GM12864 (cell line): Measurements from ENCODE around the gene ELOB.

Experiments
- DNase-seq: peaks from one replicate; pipeline ENCODE4 v3.0.0-alpha.2; 2011; ENCODE audit warnings: low read depth
- H3K4me3 ChIP-seq: 2 replicates; pipeline ENCODE4 v1.5.1; 2011; ENCODE audit warnings: mild to moderate bottlenecking, low read depth, low read length, control low read depth
- CTCF ChIP-seq: IDR thresholded peaks from 2 replicates; pipeline ENCODE4 v1.5.1; 2011; ENCODE audit warnings: low read depth, mild to moderate bottlenecking, moderate library complexity, low read length, control low read depth, inconsistent platforms; ENCODE audit errors: missing control alignments

ELOB gene

GRCh38 chr16:2745961-2746360, 31.1 kb downstream of the ELOB start:
- no peak for TF ChIP-seq CTCF
- no peak overlapping the region for H3K4me3 ChIP-seq
- no peak for DNase-seq

DNA sequence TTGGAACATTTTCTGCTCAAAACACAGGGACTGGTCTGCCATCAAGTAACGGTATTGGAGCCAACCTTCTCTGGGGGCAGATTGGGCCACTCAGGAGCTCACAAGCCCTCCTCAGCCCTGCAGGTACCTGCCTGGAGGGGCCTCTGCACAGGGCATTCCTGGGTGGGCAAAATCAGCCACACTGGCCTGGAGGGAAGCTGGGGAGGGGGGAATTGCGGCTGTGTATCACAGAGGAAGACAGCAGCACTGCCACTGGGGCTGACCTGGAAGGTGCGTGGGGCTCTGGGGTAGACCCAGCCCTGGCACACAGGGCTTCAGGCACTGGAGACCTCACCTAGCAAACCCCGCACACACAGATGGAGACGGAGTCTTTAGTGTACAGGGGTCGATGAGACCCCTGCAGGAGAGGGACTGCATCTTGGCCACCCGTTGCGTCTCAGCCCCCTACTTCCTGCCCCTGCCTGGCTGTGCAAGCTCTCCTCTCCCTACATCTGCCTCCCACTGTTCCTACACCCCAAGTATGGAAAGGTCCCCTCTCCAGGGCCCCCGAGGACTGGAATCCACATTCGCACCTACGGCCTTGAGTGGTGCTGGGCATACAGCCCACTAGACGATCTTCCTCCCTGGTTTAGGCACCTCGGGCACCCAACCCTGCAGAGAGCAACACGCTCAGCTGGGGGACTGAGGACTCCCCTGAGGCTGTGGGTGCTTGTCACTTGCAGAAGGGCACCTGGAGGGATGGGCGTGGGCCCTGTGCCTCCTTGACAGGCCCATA, 31.8 kb downstream of the ELOB start:
- no peak for TF ChIP-seq CTCF

DNA sequence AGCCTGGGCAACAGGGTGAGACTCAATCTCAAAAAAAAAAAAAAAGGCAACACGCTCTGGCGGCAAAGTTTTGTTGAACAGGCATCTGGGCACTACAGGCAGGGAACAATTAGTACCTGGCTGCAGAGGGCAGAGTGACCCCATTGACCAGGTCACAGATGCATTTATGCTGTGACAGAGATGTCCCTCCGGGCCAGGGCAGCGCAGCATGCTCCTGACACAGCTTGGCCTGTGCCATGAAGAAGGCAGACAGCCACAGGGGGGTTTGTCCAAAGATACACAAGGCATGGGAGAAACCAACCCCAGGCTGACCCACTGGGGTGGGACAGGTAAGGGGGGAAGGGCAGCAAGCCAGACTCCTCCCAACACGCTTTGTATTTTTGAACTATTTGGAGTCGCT, 32.4 kb downstream of the ELOB start:
- no peak overlapping the region for H3K4me3 ChIP-seq
- DNase-seq: no peak
- TF ChIP-seq CTCF: no peak

More for the DNA sequence above, 31.8 kb downstream of the ELOB start:
- H3K4me3 ChIP-seq: no peak overlapping the region
- DNase-seq: no peak

DNA sequence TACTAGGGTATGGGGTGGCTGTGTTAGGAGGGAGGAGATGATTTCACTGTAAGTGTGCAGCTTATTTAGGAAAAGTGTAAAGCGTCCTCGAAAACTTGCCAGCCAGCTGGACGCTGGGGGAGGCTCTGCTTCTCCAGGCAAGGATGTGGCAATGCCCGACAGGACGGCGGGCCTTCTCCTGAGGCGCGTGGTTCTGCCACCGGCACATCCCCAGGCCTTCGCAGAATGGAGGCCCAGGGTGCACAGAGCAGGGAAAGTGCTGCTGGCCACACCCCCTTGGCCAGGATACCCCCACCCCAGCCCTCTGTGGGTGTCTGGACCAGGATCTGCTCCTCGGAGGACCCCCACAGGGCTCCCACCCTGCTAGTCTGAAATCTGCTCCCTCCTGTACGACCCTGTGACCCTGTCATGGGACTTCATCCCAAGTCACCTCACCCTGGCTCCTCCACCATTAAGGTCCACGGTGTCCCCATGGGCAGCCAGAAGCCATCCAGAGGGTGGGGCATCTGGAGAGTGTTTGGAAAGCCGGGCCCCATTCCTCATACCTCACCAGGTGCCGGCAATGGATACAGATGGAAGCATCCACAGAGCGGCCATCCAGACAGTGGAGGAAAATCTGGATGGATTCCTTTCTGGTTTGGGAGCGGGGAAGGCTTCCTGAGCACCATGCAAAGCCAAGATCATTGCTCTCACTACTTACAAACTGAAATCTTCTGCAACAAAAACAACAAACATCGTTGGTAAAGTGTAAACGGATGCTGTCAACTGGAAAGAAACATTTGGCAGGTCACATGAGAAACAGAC, 33.9 kb downstream of the ELOB start:
- no peak for TF ChIP-seq CTCF
- H3K4me3 ChIP-seq: no peak overlapping the region
- no peak for DNase-seq

GRCh38 chr16:2742323-2743006, 34.6 kb downstream of the ELOB start:
- no peak overlapping the region for H3K4me3 ChIP-seq
- no peak for DNase-seq
- TF ChIP-seq CTCF: no peak

DNA sequence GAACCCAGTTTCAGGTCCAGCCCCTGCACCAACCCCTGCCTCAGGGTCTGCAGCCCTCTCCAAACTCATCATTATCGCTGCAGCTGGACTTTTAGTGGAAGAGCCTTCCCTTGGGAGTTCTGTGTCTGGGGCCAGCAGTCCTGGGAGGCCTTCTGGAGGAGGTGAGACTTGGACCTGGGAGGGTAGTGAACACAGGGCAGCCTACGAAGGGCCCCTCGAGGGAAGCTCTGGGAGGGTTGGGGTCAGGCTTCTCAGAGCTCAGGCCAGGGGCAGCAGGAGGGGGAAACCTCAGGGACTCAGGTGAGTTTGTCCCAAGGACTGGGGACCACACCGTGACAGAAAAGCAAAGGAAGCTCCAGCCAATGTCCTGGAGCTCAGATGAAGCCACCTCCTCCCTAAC, 35.9 kb downstream of the ELOB start:
- DNase-seq: no peak
- TF ChIP-seq CTCF: no peak
- no peak overlapping the region for H3K4me3 ChIP-seq
